ENCODE results near the gene PHKB. TPM values are rescaled to one million over a fixed set of nuclear protein-coding genes. Genes with fewer than 3 reads are reported as not detected.

Gene PHKB
- total RNA-seq, 1 donor from 2014 or later: 14.6 TPM

- Histone ChIP-seq H3K9me3 (no peaks in the 10 kb centered on the region), H3K36me3 (peaks cover 31 to 48% of the 10 kb centered on the region in 2 donors), H3K27me3 (no peaks in the 10 kb centered on the region), H3K27ac (no peak overlapping the region), H3K4me3 (no peak overlapping the region), H3K4me1 (no peaks in the 10 kb centered on the region)
- intact Hi-C loops (cut with DNase I): no loop called here
- DNase-seq (ENCODE audit: low spot score in 2 of 2): no peak
- no peak for TF ChIP-seq CTCF (IDR thresholded peaks at IDR 0.05)
Observed at GRCh38 chr16:47590472-47590871, 129.3 kb downstream of the PHKB start.

GRCh38 chr16:47592232-47592631 lies 131.1 kb downstream of the PHKB start:
- no peak for DNase-seq (ENCODE audit: low spot score in 2 of 2)
- H3K9me3 ChIP-seq: no peaks in the 10 kb centered on the region
- intact Hi-C loops (cut with DNase I): no loop called here
- no peak for TF ChIP-seq CTCF (IDR thresholded peaks at IDR 0.05)
- no peaks in the 10 kb centered on the region for H3K4me1 ChIP-seq
- no peaks in the 10 kb centered on the region for H3K27me3 ChIP-seq
- no peak overlapping the region for H3K27ac ChIP-seq
- no peak overlapping the region for H3K4me3 ChIP-seq
- peaks cover 31 to 50% of the 10 kb centered on the region in 2 donors for H3K36me3 ChIP-seq

GRCh38 chr16:47599512-47599911 lies 138.4 kb downstream of the PHKB start:
- no peak overlapping the region for H3K4me3 ChIP-seq
- H3K27me3 ChIP-seq: no peaks in the 10 kb centered on the region
- no peaks in the 10 kb centered on the region for H3K9me3 ChIP-seq
- peaks cover 2 to 7% of the 10 kb centered on the region in 2 donors for H3K36me3 ChIP-seq
- H3K27ac ChIP-seq: no peak overlapping the region
- H3K4me1 ChIP-seq: no peaks in the 10 kb centered on the region
- no peak for TF ChIP-seq CTCF (IDR thresholded peaks at IDR 0.05)
- intact Hi-C loops (cut with DNase I): no loop called here
- DNase-seq (ENCODE audit: low spot score in 2 of 2): no peak

- intact Hi-C loops (cut with DNase I): no loop called here
- DNase-seq (ENCODE audit: low spot score in 2 of 2): no peak
- no peak for TF ChIP-seq CTCF (IDR thresholded peaks at IDR 0.05)
- Histone ChIP-seq H3K27me3 (no peaks in the 10 kb centered on the region), H3K36me3 (peaks cover 2 to 4% of the 10 kb centered on the region in 2 donors), H3K27ac (no peak overlapping the region), H3K4me3 (no peak overlapping the region), H3K9me3 (no peaks in the 10 kb centered on the region), H3K4me1 (no peaks in the 10 kb centered on the region)
Observed at GRCh38 chr16:47600376-47600775, 139.2 kb downstream of the PHKB start.

- intact Hi-C loops (cut with DNase I): no loop called here
- H3K9me3 ChIP-seq: peaks cover 0 to 3% of the 10 kb centered on the region in 2 donors
- TF ChIP-seq CTCF (IDR thresholded peaks at IDR 0.05): no peak
- H3K27me3 ChIP-seq: no peaks in the 10 kb centered on the region
- no peak overlapping the region for H3K27ac ChIP-seq
- no peak overlapping the region for H3K4me3 ChIP-seq
- no peaks in the 10 kb centered on the region for H3K4me1 ChIP-seq
- H3K36me3 ChIP-seq: peaks cover 0 to 2% of the 10 kb centered on the region in 2 donors
- no peak for DNase-seq (ENCODE audit: low spot score in 2 of 2)
Observed at GRCh38 chr16:47604306-47604705, 143.2 kb downstream of the PHKB start.

GRCh38 chr16:47611042-47611441 lies 149.9 kb downstream of the PHKB start:
- H3K4me3 ChIP-seq: no peak overlapping the region
- H3K9me3 ChIP-seq: peaks cover 0 to 3% of the 10 kb centered on the region in 2 donors
- DNase-seq (ENCODE audit: low spot score in 2 of 2): no peak
- peaks cover 3 to 14% of the 10 kb centered on the region in 2 donors for H3K36me3 ChIP-seq
- intact Hi-C loops (cut with DNase I): no loop called here
- no peaks in the 10 kb centered on the region for H3K4me1 ChIP-seq
- no peaks in the 10 kb centered on the region for H3K27me3 ChIP-seq
- no peak for TF ChIP-seq CTCF (IDR thresholded peaks at IDR 0.05)
- H3K27ac ChIP-seq: no peak overlapping the region

Data from ascending aorta (tissue), 2 donors.